ENCODE results near the gene PIMREG.

The PIMREG gene

GRCh38 chr17:6498901-6499540, 54.8 kb downstream of the PIMREG start:
- DNase-seq (ENCODE audit: low read depth) = no peak

Data from CMK (cell line).